SIG-M5 treated with dmso at 0.1 percent for 504 hours (cell line): Measurements from ENCODE around the gene PITRM1.
"Not testable (repeated sequence)": the region's sequence is repeated elsewhere in the genome, so short reads cannot be mapped to it uniquely, and the experiment has no call there.

Experiments
- DNase-seq: peaks from one replicate; lab custom pipeline; 2025; ENCODE audit not compliant: unreplicated experiment; lab: John Stamatoyannopoulos, UW

The PITRM1 gene, protein sequence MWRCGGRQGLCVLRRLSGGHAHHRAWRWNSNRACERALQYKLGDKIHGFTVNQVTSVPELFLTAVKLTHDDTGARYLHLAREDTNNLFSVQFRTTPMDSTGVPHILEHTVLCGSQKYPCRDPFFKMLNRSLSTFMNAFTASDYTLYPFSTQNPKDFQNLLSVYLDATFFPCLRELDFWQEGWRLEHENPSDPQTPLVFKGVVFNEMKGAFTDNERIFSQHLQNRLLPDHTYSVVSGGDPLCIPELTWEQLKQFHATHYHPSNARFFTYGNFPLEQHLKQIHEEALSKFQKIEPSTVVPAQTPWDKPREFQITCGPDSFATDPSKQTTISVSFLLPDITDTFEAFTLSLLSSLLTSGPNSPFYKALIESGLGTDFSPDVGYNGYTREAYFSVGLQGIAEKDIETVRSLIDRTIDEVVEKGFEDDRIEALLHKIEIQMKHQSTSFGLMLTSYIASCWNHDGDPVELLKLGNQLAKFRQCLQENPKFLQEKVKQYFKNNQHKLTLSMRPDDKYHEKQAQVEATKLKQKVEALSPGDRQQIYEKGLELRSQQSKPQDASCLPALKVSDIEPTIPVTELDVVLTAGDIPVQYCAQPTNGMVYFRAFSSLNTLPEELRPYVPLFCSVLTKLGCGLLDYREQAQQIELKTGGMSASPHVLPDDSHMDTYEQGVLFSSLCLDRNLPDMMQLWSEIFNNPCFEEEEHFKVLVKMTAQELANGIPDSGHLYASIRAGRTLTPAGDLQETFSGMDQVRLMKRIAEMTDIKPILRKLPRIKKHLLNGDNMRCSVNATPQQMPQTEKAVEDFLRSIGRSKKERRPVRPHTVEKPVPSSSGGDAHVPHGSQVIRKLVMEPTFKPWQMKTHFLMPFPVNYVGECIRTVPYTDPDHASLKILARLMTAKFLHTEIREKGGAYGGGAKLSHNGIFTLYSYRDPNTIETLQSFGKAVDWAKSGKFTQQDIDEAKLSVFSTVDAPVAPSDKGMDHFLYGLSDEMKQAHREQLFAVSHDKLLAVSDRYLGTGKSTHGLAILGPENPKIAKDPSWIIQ

DNA sequence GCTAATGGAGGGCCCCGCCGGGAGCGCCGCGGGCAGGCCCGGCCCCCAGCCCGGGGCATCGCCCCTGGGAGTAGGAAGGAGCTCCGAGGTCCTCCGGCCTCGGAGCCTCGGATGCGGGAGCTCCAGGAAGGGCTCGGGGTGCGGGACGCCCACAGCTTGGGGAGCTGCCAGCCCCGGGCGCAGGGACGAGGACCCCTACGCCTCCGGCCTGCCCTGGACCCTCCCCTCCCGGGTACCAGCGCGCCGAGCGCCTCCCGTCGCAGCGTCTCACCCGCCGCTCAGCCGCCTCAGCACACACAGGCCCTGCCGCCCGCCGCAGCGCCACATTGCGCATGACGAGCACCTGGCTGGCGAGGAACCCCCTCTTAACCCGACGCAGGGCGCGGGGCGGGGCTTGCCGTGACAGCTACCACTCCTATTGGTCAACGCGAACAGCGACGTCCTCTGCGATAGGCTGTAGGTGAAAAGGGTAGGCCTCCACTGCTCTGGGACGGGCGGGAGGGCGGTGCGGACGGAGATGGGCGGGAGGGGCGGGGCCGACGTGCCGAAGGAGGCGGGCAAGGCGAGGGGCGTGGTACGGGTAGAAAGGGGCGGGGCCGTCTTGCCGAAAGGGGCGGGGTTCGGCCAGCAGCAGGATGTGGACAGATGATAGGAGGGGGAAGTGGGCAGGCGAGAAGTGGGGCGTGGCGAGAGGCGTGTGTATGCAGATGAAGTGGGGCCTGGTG, at the start of gene PITRM1:
Gene PITRM1 (minus strand): TSS at position 337 of the 725 bp plus-strand sequence. CDS start 10 bp downstream, at position 327.
- peak; percentile 99 for DNase-seq

DNA sequence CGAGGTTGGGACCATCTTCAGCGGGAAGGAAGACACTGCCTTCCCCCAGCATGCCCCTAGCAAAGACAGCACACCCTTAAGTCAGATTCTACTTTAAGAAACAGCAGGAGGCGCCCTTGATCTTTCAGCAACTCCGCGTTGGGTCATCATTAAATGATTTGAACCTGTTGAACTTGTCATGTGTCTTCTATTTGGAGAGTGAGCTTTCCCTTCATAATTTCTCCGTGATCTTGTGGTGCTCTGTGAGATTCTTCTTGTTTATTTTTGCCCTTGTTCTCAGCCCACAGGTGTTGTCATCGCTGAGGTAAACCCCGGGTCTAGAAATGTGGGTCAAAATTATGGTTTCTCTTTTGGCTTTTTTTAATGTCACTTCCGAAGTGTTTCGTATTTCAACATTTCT, 49.5 kb upstream of the PITRM1 start:
- no peak for DNase-seq

DNA sequence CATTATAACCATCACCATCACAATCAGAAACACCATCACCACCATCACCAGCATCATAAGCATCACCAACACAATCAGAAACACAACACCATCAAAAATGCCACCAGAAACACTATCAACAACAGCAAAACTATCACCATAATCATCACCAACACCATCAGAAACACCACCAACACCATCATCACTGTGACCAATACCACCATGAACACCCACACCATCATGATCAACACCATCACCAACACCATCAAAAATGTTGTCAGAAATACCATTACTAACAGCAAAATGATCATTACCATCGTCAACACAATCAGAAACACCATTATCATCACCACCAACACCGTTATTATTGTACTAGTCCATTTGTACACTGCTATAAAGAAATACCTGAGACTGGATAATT, 49.0 kb upstream of the PITRM1 start:
- not testable (repeated sequence) for DNase-seq

DNA sequence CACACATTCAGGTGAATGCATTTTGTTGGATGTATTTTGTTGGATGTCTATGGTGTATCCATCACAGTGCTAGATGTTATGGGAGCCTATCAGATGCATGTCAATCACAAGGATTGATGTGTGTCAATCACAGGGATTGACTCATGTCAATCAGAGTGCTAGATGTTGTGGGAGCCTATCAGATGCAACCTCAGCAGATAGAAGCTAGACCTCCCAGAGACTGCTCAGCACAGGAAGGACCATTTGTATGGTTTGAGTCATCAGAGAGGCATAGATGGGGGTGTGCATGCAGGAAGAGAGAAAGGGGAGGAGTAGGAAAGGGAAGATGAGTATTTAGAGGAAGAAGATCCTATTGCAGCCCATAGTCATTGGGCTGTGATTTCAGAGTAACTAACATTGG, 48.3 kb upstream of the PITRM1 start:
- DNase-seq: no peak

DNA sequence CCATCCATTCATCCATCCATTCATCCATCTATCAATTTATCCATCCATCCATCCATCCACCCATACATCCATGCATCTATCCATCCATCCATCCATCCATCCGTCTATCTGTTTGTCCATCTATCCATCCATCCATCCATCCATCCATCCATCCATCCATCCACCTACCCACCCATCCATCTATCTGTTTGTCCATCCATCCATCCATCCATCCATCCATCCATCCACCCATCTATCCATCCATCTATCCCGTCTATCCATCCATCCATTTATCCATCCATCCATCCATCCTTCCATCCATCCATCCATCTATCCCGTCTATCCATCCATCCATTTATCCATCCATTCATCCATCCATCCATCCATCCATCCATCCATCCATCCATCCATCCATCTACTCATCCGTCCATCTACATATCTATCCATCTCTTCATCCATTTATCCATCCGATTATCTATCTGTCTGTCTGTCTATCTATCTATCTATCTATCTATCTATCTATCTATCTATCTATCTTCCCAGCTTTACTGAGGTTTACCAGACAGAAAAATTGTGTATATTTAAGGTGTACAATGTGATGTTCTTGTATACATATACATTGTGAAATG, 46.5 kb upstream of the PITRM1 start:
- not testable (repeated sequence) for DNase-seq

DNA sequence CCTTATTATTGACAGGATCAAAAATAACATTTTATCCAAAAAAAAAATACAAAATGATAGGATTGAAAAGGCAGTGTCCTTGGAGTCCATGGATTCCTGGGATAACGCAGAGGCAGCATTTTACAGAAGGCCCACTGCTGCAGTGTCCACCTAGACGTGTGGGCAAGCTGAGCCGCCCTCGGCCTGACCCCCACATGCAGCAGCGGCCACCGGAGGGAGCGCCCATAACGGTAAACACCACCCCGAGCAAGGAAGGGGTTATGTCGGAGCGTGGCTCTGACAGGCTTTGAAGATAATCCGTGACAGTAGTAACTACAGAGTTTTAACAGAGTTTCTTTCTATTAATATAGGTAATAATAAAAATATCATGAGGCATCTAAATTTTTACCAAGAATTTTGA, 45.3 kb upstream of the PITRM1 start:
- no peak for DNase-seq

DNA sequence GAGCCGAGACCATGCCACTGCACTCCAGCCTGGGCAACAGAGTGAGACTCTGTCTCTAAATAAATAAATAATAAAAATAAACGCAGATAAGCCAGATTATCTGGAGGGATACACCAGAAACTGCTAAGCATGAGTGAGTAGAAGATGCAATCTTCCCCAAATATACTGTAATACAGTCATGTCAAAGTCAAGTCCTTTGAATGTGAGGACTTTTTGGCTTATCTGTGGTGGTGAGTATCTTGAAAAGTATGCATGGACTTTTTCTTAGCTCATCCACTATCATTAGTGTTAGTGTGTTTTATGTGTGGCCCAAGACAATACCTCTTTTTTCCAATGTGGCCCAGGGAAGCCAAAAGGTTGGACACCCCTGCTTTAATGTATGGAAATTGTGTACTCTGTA, 44.7 kb upstream of the PITRM1 start:
- no peak for DNase-seq

DNA sequence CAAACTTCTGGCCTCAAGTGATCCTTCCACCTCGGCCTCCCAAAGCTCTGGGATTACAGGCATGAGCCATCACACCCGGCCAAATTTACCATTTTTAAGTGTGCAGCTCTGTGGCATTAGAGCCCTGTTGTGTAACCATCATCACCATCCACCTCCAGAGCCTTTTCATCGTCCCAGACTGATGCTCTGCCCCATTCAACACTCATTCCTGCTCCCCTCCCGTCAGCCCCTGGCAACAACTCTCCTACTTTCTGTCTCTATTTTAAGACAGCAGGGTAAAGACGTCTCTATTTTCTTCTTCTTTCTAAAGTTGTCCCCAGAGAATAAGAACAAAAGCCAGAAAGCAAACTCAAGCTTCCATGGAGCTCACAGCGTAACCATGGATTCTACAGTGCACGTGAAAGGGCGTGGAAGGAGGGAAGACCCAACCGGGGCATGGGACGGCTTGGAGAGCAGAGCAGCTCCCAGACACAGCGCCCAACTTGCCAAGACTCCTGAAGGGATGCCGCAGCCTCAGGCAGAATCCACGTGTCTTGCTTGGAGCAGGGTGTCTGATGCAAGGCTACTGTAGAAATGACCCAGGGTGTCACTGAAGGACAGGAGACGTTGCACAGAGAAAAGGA, 42.7 kb upstream of the PITRM1 start:
- DNase-seq: no peak

DNA sequence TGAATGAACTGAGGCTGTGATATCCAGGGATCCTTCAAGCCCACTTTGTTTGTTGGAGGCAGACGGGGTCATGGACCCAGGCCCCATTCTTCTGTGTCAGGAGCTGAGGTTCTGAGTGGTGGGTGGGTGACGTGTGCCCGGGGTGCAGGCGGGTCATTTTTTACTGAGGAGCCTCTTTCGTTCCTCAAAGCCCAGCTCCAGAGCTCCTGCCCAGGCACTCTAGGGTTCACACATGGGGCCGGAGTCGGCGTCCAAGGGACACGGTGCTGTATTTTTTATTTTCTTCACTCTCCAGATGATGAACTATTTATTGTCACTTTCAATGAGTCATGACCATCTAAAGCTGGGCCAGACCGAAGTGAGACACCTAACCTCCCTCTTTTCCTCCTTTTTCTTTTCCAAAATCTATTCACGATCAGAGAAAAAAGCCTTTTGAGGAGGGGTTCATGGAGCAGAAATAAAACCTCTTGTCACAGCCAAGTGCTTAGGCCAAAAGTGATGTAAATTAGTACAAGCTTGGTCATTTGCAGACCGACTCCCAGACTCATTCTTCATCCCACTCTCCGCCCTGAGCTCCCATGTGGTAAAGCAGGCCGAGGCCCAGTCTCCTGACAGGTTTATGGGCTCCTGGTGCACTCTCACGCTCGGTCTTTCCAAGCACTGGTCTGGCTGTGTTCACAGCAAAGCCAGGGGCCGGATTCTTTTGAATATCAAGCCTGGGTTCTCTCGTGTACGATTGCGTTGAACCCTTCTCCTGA, 41.4 kb upstream of the PITRM1 start:
- DNase-seq: no peak

DNA sequence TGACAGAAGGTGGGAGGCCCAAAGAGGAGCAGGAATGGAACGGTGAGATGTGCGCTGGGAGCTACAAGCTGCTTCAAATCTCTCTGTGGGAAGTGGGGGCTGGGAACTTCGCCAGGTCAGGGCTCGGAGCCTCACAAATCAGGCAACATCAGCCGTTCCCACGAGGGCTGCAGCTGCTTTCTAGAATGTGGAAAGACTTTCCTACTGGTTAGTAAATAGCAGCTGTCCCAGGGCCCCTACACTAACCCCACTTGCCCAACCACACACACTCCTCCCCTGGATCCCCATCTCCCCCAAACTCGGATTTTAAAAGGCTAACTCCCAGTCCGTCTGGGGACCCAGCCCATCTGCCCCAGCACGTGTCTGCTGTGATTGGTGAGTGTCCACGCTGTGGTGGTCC, 40.6 kb upstream of the PITRM1 start:
- DNase-seq: no peak

DNA sequence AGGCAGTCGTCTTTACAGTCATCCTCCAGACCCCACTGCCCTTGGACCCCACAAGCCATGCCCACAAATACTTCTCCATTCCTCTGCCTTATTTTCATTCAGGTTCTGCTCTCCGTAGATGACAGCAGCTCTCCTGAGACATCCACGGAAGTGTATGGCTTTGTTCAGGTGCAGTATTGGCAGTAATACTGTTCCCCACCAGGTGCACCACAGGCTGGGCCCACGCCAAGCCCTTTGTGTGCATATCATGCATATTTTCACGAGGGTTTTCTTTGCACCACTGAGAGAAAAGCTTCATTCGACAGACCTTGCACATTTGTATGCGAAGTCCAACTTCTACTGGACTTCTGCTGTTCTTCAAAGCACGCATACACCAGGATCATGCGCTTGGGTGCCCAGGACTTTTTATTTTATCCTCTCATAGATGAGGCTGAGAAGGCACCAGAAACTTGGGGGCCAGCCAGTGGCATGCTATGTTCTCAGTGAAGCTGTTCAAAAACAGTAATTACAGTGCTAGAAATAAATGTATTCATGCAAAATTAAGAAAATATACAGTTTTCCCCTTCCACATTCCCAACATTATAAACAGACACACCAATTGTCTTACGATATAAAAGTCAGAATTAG, 37.8 kb upstream of the PITRM1 start:
- DNase-seq: no peak

DNA sequence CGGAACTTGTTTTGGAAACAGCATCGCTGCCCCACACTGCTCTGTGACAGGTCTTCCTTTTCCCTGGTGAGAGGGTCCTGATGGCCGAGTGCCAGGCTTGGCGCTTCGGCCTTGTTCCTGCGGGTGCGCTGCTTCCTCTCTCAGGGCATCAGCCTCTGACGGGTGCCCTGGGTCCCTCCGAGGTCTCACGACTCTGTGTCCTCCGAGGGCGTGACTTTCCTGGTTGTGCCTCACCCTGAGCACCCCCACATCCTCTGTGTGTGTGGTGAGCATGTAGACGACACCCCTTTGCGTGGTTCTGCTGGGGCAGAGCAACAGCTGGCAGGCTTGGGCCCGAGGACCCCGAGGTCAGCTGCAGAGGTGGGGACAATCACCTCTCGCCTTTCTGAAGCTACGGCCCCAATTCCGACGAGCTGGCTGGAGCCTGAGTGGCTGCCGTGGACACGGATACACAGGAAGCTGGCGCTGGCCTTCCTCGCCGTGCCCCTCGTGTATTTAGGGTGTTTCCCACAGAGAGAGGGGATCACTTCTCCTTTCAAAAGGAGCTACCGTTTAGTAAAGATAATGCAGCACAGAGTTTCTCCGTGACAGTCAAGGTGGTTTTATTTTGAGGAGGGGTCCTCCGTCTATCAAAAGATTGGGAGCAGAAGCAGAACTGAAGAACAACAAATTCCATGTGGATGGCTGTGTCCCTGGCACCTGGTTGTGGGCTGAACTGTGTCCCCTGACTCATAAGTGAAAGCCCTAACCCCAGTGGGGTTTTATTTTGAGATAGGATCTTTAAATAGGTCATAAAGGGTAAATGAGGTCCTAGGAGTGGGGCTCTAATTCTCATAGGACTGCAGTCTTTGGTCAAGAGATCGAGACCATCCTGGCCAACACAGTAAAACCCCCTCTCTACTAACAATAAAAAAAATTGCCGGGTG, 36.2 kb upstream of the PITRM1 start:
- no peak for DNase-seq

DNA sequence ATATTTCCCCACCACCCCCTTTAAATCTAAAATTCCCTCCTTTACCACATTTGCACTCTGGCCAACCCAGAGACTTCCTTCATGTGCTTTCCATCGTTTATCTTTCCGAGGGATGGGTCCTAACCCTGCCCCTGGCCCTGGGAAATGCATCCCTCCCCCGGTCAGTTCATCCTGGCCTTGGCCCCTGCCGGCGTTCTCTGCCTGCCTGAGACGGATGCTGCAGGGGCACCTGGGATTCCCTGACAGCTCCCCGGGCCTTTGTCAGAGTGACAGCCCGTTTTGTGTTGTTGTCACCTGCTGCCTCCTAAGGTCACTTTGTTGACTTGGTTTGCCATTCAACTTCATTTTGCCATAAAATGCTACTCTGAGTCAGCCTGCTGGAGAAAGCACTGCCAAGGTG, 34.8 kb upstream of the PITRM1 start:
- DNase-seq: no peak

DNA sequence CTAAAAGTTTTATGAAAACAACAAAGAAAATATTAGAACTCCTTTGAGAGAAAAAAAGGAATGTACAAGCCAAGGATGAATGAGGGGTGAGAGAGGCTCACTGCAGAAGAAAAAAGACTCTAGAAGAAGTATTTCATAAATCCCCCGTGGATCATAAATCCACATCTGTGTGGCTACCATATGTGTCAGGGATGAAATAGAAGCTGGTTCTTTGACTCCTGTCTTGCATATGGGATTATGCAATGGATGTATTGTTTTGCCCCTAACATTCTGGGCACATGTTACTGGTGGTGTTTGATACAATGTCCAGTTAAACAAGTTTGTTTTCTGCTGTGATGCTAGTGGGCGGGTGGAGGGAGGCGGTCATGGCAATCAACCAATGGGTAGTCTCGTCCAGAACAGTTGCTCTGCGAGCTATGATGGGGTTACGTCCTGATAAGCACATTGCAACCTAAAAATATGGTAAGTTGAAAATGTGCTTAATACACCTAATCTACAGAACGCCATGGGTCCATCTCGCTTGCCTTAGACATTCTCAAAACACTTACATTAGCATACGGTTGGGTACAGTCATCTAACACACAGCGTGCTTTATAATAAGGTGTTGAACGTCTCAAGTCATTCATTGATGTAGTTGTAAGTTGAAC, 34.1 kb upstream of the PITRM1 start:
- DNase-seq: no peak

DNA sequence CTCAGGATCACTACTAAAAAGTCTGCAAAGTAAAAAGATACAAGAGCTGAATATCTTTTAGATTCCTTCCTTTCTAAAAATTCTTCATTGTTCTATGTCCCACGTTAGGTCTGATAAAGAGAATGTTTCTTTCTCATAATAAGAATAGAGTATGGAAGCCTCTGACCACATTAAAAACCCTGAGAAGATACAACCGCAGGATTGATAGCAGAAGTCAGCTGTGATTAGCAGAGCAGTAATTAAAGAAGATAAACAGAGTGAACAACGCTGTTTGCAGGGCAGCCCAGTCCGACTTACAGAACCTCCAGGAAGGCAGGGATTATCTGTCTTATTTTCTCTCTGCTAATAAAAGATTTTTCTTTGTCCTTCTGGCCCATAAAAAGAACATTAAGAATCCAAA, 31.4 kb upstream of the PITRM1 start:
- no peak for DNase-seq

DNA sequence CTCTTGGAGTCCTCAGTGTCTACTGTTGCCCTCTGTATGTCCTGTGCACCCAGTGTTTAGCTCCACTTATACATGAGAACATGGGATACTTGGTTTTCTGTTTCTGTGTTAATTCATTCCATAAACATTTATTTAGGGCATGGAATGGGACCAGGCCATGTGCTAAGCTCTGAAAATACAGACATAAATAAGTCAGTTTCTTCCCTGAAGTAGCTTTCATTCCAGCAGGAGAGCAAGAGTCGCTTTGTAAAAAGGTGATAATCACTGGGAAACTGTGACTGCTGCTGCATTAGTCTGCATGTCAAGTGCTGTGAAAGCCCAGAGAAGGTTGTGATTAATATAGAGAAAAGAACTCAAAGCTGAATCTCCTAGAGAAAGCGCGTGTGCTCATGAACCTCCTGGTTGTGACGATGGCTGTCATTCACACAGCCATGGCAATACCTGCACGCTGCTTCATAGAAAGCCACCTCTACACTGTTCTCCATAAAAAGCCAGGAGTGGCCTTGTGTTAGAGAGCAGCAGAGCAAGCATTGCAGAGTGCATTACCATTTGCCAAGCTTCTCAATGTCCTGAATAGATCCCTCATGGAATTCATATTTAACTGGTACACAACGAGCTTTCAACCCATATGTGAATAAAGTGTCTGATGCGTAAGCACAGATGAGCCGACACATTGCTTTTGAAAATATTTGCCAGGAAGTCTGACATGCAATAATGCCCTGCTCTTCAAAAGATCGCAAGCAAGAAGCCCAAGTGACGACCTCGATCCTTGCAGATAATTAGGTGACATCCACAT, 30.6 kb upstream of the PITRM1 start:
- DNase-seq: no peak

DNA sequence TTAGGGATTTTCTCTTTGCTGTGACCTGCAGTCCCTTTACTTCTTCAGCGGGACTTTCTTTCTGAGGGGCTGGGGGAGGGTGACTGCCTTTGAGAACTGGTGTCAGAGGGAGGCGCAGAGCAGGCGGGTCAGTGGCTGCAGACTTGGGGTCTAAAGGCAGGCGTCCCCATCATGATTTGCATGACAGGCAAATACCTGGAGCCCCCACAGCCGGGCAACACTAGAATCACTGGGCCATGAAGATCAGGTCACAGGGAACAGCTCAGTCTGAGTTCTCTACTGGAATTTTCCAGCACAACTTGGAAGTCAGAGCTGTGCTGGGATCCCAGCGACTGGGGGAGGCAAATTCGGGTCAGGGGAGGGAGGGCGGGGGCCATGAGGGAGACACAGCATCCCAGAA, 29.2 kb upstream of the PITRM1 start:
- DNase-seq: no peak
